NB4 (cell line): ENCODE data around the gene TIAM2.

ENCODE experiments used
- DNase-seq: peaks from one replicate; pipeline ENCODE4 v3.0.0; 2010; ENCODE audit warnings: low read depth
- H3K4me3 ChIP-seq: one replicate; pipeline ENCODE4 v1.5.1; 2011; ENCODE audit warnings: mild to moderate bottlenecking, low read depth, low read length, moderate library complexity
- MYC ChIP-seq: IDR thresholded peaks from 2 replicates; pipeline ENCODE4 v1.6.1; 2011; ENCODE audit warnings: low read depth, low read length
- POLR2A ChIP-seq: IDR thresholded peaks from 2 replicates; pipeline ENCODE4 v1.6.1; 2011; ENCODE audit warnings: mild to moderate bottlenecking; ENCODE audit not compliant: insufficient read length; ENCODE audit errors: extremely low read depth
- TF ChIP-seq, protein P1 (sequence below): IDR thresholded peaks from one replicate; pipeline ENCODE4 v1.5.1; 2012; ENCODE audit warnings: low read depth, low read length
- TF ChIP-seq, protein P2 (sequence below): IDR thresholded peaks from 2 replicates; pipeline ENCODE4 v1.6.1; 2011; ENCODE audit warnings: low read depth, low read length

TIAM2 gene

DNA sequence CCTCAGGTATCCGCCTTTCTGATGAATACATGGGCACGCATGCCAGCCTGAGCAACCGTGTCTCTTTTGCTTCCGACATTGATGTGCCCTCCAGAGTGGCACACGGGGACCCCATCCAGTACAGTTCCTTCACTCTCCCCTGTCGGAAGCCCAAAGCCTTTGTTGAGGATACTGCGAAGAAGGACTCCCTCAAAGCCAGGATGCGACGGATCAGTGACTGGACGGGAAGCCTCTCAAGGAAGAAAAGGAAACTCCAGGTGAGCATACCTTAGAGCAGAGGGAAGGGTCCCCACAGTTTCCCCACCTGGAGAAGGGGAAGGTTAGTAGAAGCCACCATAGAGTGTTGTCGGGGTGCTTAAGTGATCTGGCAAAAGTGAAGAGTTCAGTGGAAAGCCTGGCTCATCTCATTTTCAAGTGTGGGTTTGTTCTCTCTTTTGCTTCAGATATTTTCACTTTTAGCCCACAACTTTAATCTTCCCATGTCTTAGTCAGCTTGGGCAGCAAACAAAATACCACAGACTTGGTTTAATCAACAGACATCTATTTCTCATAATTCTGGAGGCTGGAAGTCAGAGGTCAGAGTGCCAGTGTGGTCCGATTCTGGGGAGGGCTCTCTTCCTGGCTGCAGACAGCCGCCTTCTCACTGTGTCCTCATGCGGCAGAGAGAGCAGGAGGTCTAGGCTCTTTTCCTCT lies 135.2 kb downstream of the TIAM2 start:
- H3K4me3 ChIP-seq = no peak overlapping the region
- no peak for DNase-seq
- TF ChIP-seq MYC = no peak
- TF ChIP-seq, protein P1, sequence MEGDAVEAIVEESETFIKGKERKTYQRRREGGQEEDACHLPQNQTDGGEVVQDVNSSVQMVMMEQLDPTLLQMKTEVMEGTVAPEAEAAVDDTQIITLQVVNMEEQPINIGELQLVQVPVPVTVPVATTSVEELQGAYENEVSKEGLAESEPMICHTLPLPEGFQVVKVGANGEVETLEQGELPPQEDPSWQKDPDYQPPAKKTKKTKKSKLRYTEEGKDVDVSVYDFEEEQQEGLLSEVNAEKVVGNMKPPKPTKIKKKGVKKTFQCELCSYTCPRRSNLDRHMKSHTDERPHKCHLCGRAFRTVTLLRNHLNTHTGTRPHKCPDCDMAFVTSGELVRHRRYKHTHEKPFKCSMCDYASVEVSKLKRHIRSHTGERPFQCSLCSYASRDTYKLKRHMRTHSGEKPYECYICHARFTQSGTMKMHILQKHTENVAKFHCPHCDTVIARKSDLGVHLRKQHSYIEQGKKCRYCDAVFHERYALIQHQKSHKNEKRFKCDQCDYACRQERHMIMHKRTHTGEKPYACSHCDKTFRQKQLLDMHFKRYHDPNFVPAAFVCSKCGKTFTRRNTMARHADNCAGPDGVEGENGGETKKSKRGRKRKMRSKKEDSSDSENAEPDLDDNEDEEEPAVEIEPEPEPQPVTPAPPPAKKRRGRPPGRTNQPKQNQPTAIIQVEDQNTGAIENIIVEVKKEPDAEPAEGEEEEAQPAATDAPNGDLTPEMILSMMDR = no peak
- TF ChIP-seq, protein P2, sequence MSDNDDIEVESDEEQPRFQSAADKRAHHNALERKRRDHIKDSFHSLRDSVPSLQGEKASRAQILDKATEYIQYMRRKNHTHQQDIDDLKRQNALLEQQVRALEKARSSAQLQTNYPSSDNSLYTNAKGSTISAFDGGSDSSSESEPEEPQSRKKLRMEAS = no peak
- no peak for TF ChIP-seq POLR2A

- H3K4me3 ChIP-seq = no peak overlapping the region
- TF ChIP-seq MYC (no peak), POLR2A (no peak)
- TF ChIP-seq, protein P1 = no peak
Observed at GRCh38 chr6:155132617-155133016, 137.5 kb downstream of the TIAM2 start.

GRCh38 chr6:155141002-155141401 lies 145.9 kb downstream of the TIAM2 start:
- no peak overlapping the region for H3K4me3 ChIP-seq
- no peak for TF ChIP-seq POLR2A
- TF ChIP-seq, protein P2 = no peak
- TF ChIP-seq MYC = no peak
- TF ChIP-seq, protein P1 = no peak
- no peak for DNase-seq

More at GRCh38 chr6:155132617-155133016, 137.5 kb downstream of the TIAM2 start:
- DNase-seq = no peak

GRCh38 chr6:155141512-155141911 lies 146.4 kb downstream of the TIAM2 start:
- DNase-seq = no peak
- TF ChIP-seq POLR2A (no peak), MYC (no peak)
- TF ChIP-seq, protein P2 = no peak
- TF ChIP-seq, protein P1 = no peak
- H3K4me3 ChIP-seq = no peak overlapping the region

DNA sequence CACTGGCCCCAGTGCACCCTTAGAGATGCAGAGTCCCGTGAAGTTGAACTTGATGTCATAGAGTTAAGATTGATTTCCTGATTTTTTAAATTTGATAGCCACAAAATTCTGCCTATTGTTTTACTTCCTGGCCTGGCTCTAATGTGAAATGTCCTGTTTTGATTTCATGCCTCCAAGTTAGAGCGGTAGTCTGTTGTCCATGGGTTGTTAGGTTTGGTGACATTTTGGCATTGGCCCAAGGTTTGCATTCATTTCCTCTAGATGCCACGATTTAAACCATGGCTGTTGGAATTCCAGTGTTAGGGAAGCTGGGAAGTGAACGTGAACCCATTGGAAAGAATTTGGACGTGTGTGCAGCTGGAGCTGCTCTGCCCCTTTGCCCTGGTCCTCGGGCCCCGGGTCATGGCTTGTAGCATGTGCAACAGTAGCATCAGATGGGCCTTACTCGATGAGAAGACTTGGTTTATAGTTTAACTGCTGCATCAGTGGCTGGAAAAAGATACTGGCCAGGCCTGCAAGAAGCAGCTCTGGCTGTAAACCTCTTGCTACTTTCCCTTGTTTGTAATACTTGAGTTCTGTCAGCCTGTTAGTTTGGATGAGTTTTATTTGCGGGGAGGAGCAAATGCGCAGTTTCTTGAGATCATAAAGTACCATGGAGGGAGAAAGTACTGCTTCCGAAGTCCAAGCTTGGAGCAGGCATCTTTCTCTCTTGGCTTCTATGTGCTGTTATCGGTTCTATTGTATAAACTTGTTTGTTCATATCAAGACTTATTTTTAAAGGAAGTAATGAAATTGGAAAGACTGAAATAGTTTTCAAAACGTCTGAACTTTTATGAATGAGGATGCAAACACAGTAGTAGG lies 147.3 kb downstream of the TIAM2 start:
- TF ChIP-seq POLR2A (no peak), MYC (no peak)
- TF ChIP-seq, protein P2 = no peak
- TF ChIP-seq, protein P1 = no peak
- no peak overlapping the region for H3K4me3 ChIP-seq
- DNase-seq = no peak
